Measurements from ENCODE around the gene THSD4.

GRCh38 chr15:71678191-71678590 is 562.9 kb downstream of the THSD4 start:
- TF ChIP-seq CREB1 (IDR thresholded peaks at IDR 0.05) (no peak), CTCF (IDR thresholded peaks at IDR 0.05; ENCODE audit: control extremely low read depth in 1 of 3, insufficient read depth in 1 of 3, low read depth in 1 of 3, low read length in 3 of 3) (no peak), BRCA1 (IDR thresholded peaks at IDR 0.05; ENCODE audit: low read depth, low read length) (no peak), RAD21 (IDR thresholded peaks at IDR 0.05 in 1 of 2, conservative IDR thresholded peaks at IDR 0.05 in 1 of 2; ENCODE audit: low read depth in 2 of 2, low read length in 2 of 2) (no peak), EP300 (IDR thresholded peaks at IDR 0.05; ENCODE audit: borderline replicate concordance in 1 of 2, low read depth in 2 of 2, low read length in 2 of 2) (no peak), YY1 (IDR thresholded peaks at IDR 0.05; ENCODE audit: low read depth, low read length) (no peak), ATF3 (IDR thresholded peaks at IDR 0.05; ENCODE audit: insufficient read depth, low read depth, low read length) (no peak), USF2 (IDR thresholded peaks at IDR 0.05; ENCODE audit: low read length) (no peak), MAX (IDR thresholded peaks at IDR 0.05) (no peak), HDAC2 (IDR thresholded peaks at IDR 0.05; ENCODE audit: borderline replicate concordance in 1 of 2, low read depth in 2 of 2, low read length in 2 of 2) (no peak)

Measured in H1 (cell line).